GM12864 (cell line): ENCODE measurements around the gene RNF43.
A peak's percentile ranks its signal among the peaks of the same experiment; 100 is the strongest.

ENCODE experiments used
- DNase-seq: peaks from one replicate; pipeline ENCODE4 v3.0.0-alpha.2; 2011; ENCODE audit warnings: low read depth
- H3K4me3 ChIP-seq: 2 replicates; pipeline ENCODE4 v1.5.1; 2011; ENCODE audit warnings: mild to moderate bottlenecking, low read depth, low read length, control low read depth
- CTCF ChIP-seq: IDR thresholded peaks from 2 replicates; pipeline ENCODE4 v1.5.1; 2011; ENCODE audit warnings: low read depth, mild to moderate bottlenecking, moderate library complexity, low read length, control low read depth, inconsistent platforms; ENCODE audit errors: missing control alignments

RNF43 gene

GRCh38 chr17:58417300-58418092 is at the start of gene RNF43:
Gene RNF43 (minus strand): TSS chr17:58417534. CDS start chr17:58415577, 1,957 bp downstream.
- TF ChIP-seq CTCF, result peak; percentile 88
- H3K4me3 ChIP-seq, result peak within 1 kb of the TSS; percentile 12; the same call in 1 of the 2 replicates
- peak; percentile 90 for DNase-seq

- no peak for TF ChIP-seq CTCF
- no peak for DNase-seq
Observed at GRCh38 chr17:58455491-58455890, 38.2 kb upstream of the RNF43 start.

GRCh38 chr17:58452738-58453137 is 35.4 kb upstream of the RNF43 start:
- H3K4me3 ChIP-seq, result no peak overlapping the region
- no peak for DNase-seq
- TF ChIP-seq CTCF, result no peak

More at GRCh38 chr17:58455491-58455890, 38.2 kb upstream of the RNF43 start:
- no peak overlapping the region for H3K4me3 ChIP-seq

- DNase-seq, result peak; percentile 71
- no peak overlapping the region for H3K4me3 ChIP-seq
- peak; percentile 90 for TF ChIP-seq CTCF
Observed at GRCh38 chr17:58447039-58447975, 30.0 kb upstream of the RNF43 start.

- no peak for TF ChIP-seq CTCF
- DNase-seq, result no peak
- H3K4me3 ChIP-seq, result no peak overlapping the region
Observed at GRCh38 chr17:58446086-58446485, 28.8 kb upstream of the RNF43 start.

GRCh38 chr17:58436805-58437239 is 19.5 kb upstream of the RNF43 start:
- DNase-seq, result no peak
- TF ChIP-seq CTCF, result no peak
- no peak overlapping the region for H3K4me3 ChIP-seq
